A549 (cell line): ENCODE data around the gene RABGAP1L. TPM values are rescaled to one million over a fixed set of nuclear protein-coding genes. Genes with fewer than 3 reads are reported as not detected.
A peak's percentile ranks its signal among the peaks of the same experiment; 100 is the strongest.

Source experiments
- ATAC-seq, 2 experiments: fragments of 200-7000 bp in 1 of 2; fragments of >200 bp in 1 of 2; cut with Nextera tagmentation in 1 of 2; cut with Tn5 transposase in 1 of 2; 3 replicates each; pipeline versions ENCODE4 v1.8.0 to v1.9.1; 2018 to 2020; ENCODE audit warnings: mild to moderate bottlenecking in 1 of 2, moderate library complexity in 1 of 2
- CTCF ChIA-PET: fragments of 300-600 bp; sonication (Branson Sonifier 250); formaldehyde crosslinking; extraction: SDS; loops from one replicate; lab custom pipeline; 2021; ENCODE audit warnings: antibody characterized with exemption, inconsistent platforms; lab: Yijun Ruan, JAX
- POLR2A ChIA-PET: fragments of 350-600 bp; formaldehyde crosslinking; extraction: SDS; loops from one replicate; lab custom pipeline; 2021; ENCODE audit warnings: antibody characterized with exemption, inconsistent platforms; lab: Yijun Ruan, JAX
- DNase-seq, 2 experiments: peaks; one replicate each; pipeline versions ENCODE4 v3.0.0 to v3.0.0-alpha.2; 2011 to 2016; ENCODE audit warnings: low read depth in 1 of 2, low spot score in 1 of 2
- FAIRE-seq: peaks from 2 replicates; lab custom pipeline; 2011; peaks lifted over from hg19 to GRCh38; lab: Jason Lieb, UNC
- H3K27ac ChIP-seq, 2 experiments: fragments of >200 bp; sonication (Bioruptor Twin); formaldehyde crosslinking; 3 replicates each; pipeline ENCODE4 v1.5.1; 2016 to 2017
- H3K4me1 ChIP-seq: fragments of >200 bp; sonication (Bioruptor Twin); formaldehyde crosslinking; 3 replicates; pipeline ENCODE4 v1.6.1; 2016
- H3K4me2 ChIP-seq: fragments of >200 bp; sonication (Bioruptor Twin); formaldehyde crosslinking; 3 replicates; pipeline ENCODE4 v1.6.1; 2016
- H3K4me3 ChIP-seq: fragments of >200 bp; sonication (Bioruptor Twin); formaldehyde crosslinking; 3 replicates; pipeline ENCODE4 v1.5.1; 2016
- H3K9me3 ChIP-seq: fragments of >200 bp; sonication (Bioruptor Twin); formaldehyde crosslinking; 3 replicates; pipeline ENCODE4 v1.6.1; 2016
- CHD4 ChIP-seq: fragments of 200-600 bp; sonication (generic); IDR thresholded peaks from 2 replicates; pipeline ENCODE4 v1.6.1; 2016; ENCODE audit warnings: antibody characterized with exemption, mild to moderate bottlenecking, borderline replicate concordance
- HDAC2 ChIP-seq: fragments of 200-600 bp; sonication (generic); IDR thresholded peaks from 2 replicates; pipeline ENCODE4 v1.6.1; 2016
- HOXA7 ChIP-seq: fragments of 250-450 bp; sonication (Bioruptor Pico); IDR thresholded peaks from 2 replicates; pipeline ENCODE4 v1.5.0; 2020; ENCODE audit warnings: mild to moderate bottlenecking, moderate library complexity
- HOXB5 ChIP-seq: fragments of 250-450 bp; sonication (Bioruptor Pico); IDR thresholded peaks from 2 replicates; pipeline ENCODE4 v1.5.0; 2020; ENCODE audit warnings: mild to moderate bottlenecking, moderate library complexity
- JUNB ChIP-seq: fragments of >200 bp; sonication (Bioruptor Twin); formaldehyde crosslinking; IDR thresholded peaks from 2 replicates; pipeline ENCODE4 v1.6.1; 2016
- KDM5A ChIP-seq: fragments of 200-600 bp; sonication (generic); IDR thresholded peaks from 2 replicates; pipeline ENCODE4 v1.6.1; 2016; ENCODE audit warnings: antibody characterized with exemption, mild to moderate bottlenecking
- MAFK ChIP-seq: fragments of 450-650 bp; IDR thresholded peaks from 2 replicates; pipeline ENCODE4 v1.6.1; 2014; ENCODE audit not compliant: partially characterized antibody
- NPAS2 ChIP-seq: fragments of 250-450 bp; sonication (Bioruptor Pico); IDR thresholded peaks from 2 replicates; pipeline ENCODE4 v1.8.0; 2022; ENCODE audit warnings: mild to moderate bottlenecking, moderate library complexity, borderline replicate concordance
- NR3C1 ChIP-seq: fragments of >200 bp; sonication (Bioruptor Twin); formaldehyde crosslinking; IDR thresholded peaks from 3 replicates; pipeline ENCODE4 v1.6.1; 2017
- POLR2A ChIP-seq: IDR thresholded peaks from 2 replicates; pipeline ENCODE4 v1.6.1; 2012; ENCODE audit warnings: mild to moderate bottlenecking, low read length
- POLR2AphosphoS2 ChIP-seq: conservative IDR thresholded peaks from 2 replicates; pipeline ENCODE4 v1.6.1; 2012; ENCODE audit warnings: low read length, improper control_type of control experiment, inconsistent platforms
- RAD21 ChIP-seq, 2 experiments: fragments of >200 bp in 1 of 2; sonication (Bioruptor Twin) in 1 of 2; formaldehyde crosslinking in 1 of 2; IDR thresholded peaks in 1 of 2; conservative IDR thresholded peaks in 1 of 2; 2 replicates in 1 of 2; 3 replicates in 1 of 2; pipeline ENCODE4 v1.6.1; 2012 to 2018; ENCODE audit warnings: inconsistent platforms in 1 of 2
- RARB ChIP-seq: fragments of 250-450 bp; sonication (Bioruptor Pico); IDR thresholded peaks from 2 replicates; pipeline ENCODE4 v1.8.0; 2021; ENCODE audit warnings: mild to moderate bottlenecking, moderate library complexity
- RNF2 ChIP-seq: fragments of 200-600 bp; sonication (generic); IDR thresholded peaks from 2 replicates; pipeline ENCODE4 v1.6.1; 2016; ENCODE audit warnings: low read depth, mild to moderate bottlenecking, antibody characterized with exemption, moderate library complexity, borderline replicate concordance
- SMC3 ChIP-seq: fragments of >200 bp; sonication (Bioruptor Twin); formaldehyde crosslinking; IDR thresholded peaks from 3 replicates; pipeline ENCODE4 v1.6.1; 2018; ENCODE audit warnings: inconsistent platforms
- ZSCAN20 ChIP-seq: fragments of 250-450 bp; sonication (Bioruptor Pico); IDR thresholded peaks from 2 replicates; pipeline ENCODE4 v1.8.0; 2022; ENCODE audit warnings: mild to moderate bottlenecking, moderate library complexity
- whole genome bisulfite sequencing: methylation state at CpG from one replicate; pipeline ENCODE4 v1.1.6; 2017; ENCODE audit errors: missing lambda C conversion rate; 5-methylcytosine and 5-hydroxymethylcytosine counted together
- polyA plus RNA-seq, 4 experiments: library from polyadenylated mRNA; depleted of rRNA in 3 of 4; stranded (reverse); fragments of >200 nt; fragmentation: RNase III in 1 of 4; extraction: RNeasy Plus Mini Kit Qiagen cat#74134 plus additional on column Dnase treatment in 1 of 4; gene quantifications; 2 replicates in 3 of 4; 3 replicates in 1 of 4; pipeline ENCODE4 v1.2.3, GENCODE V29; 2011 to 2017
- TF ChIP-seq, protein P1 (sequence below): fragments of >200 bp; sonication (Bioruptor Twin); formaldehyde crosslinking; IDR thresholded peaks from 3 replicates; pipeline ENCODE4 v1.5.1; 2016
- TF ChIP-seq, protein P2 (sequence below): fragments of 250-450 bp; sonication (Bioruptor Pico); IDR thresholded peaks from 2 replicates; pipeline ENCODE4 v1.5.0; 2020; ENCODE audit warnings: low read depth, mild to moderate bottlenecking, moderate library complexity
- TF ChIP-seq, protein P3 (sequence below): fragments of 450-650 bp; IDR thresholded peaks from 2 replicates; pipeline ENCODE4 v1.6.1; 2014; ENCODE audit warnings: antibody characterized with exemption
- TF ChIP-seq, protein P4 (sequence below): fragments of 150-350 bp; IDR thresholded peaks from 2 replicates; pipeline ENCODE4 v1.6.1; 2014; ENCODE audit warnings: low read depth, mild to moderate bottlenecking, low read length

The RABGAP1L gene
- polyA plus RNA-seq, 2 of the 4 experiments (the other 2 are of a cell fraction) = 8.2 to 18.6 TPM

DNA sequence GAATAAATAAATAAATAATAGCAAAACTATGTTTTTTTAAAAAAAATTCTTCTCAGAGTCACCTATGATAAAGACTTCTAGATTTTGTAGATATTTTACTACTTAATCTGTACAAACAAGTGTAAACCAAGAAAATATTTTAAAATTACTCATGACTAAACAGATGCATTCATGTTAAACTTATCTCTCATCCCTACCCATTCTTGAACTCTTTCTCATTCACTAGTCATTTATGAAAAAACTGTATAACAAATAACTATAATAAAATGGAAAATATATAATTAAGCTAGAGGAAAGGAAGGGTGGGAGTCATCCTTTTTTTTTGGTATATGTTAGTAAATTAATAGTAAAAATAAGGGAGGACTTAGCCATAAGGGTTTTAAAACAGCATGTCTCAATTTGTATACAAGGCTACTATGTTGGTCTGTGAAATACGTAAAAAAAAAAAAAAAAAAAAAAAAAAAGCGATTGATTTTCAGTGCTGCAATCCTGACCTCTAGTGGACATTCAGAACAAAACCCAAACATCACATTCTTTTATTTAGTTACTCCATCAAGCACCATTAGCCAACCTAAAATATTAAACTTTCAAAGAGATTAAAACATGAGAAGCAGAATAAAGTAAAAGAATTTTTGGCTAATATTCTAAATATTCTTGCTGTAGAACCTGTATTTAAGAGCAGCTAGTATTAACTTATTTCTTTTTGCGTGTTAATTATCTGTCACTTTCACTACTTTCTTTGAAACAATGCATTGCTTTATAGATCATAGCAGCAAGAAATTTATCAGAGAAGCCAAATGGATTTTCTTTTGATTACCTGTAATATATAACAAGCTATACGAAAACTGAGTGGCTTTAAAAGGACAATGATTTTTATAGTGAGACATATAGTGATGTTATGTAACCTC is 584.6 kb downstream of the RABGAP1L start:
- Histone ChIP-seq H3K4me3 (no peak overlapping the region), H3K9me3 (no peaks in the 10 kb centered on the region), H3K4me1 (no peaks in the 10 kb centered on the region), H3K27ac (no peak overlapping the region), H3K4me2 (no peak overlapping the region)
- FAIRE-seq (no peak), ATAC-seq (peak in 1 of 2 experiments; percentile 46; a peak in 3 of 6 replicates), DNase-seq (peak; percentile 16 to 42)
- WGBS = 13% methylated on average over 4 of the region's 4 CpGs
- CTCF ChIA-PET = interaction anchor here (0.6 to 7.8 kb wide), 19 partner anchors 8 to 667 kb away, joined by 3 to 70 read pairs (median 3); no protein-coding TSS in a partner anchor
- TF ChIP-seq, protein P1, sequence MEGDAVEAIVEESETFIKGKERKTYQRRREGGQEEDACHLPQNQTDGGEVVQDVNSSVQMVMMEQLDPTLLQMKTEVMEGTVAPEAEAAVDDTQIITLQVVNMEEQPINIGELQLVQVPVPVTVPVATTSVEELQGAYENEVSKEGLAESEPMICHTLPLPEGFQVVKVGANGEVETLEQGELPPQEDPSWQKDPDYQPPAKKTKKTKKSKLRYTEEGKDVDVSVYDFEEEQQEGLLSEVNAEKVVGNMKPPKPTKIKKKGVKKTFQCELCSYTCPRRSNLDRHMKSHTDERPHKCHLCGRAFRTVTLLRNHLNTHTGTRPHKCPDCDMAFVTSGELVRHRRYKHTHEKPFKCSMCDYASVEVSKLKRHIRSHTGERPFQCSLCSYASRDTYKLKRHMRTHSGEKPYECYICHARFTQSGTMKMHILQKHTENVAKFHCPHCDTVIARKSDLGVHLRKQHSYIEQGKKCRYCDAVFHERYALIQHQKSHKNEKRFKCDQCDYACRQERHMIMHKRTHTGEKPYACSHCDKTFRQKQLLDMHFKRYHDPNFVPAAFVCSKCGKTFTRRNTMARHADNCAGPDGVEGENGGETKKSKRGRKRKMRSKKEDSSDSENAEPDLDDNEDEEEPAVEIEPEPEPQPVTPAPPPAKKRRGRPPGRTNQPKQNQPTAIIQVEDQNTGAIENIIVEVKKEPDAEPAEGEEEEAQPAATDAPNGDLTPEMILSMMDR = peak; percentile 88
- TF ChIP-seq SMC3 (peak; percentile 63), HDAC2 (no peak), RAD21 (conservative IDR thresholded peaks at IDR 0.05 in 1 of 2, IDR thresholded peaks at IDR 0.05 in 1 of 2) (peak; percentile 72 to 80)
- TF ChIP-seq, protein P2, sequence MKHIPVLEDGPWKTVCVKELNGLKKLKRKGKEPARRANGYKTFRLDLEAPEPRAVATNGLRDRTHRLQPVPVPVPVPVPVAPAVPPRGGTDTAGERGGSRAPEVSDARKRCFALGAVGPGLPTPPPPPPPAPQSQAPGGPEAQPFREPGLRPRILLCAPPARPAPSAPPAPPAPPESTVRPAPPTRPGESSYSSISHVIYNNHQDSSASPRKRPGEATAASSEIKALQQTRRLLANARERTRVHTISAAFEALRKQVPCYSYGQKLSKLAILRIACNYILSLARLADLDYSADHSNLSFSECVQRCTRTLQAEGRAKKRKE = no peak
- POLR2A ChIA-PET = no interaction called here

DNA sequence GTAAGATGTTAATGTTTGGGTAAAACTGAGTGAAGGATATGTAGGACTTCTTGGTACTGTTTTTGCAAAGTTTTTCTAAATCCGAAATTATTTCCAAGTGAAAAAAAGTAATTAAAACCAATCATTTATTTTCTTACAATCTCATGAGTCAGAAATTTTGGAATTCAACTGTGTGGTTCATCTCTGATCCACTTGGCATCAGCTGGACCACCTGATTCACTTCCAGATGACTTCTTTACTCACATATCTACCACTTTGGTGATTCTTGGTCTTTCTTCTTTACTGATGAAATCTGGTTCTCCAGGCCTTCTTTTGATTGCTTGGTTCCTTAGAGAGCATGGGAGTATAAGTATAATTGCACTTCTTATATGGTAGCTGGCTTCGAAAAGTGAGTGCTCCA is 585.6 kb downstream of the RABGAP1L start:
- TF ChIP-seq RARB (CRISPR knock-in tag) (no peak), HOXB5 (CRISPR knock-in tag) (no peak), NR3C1 (no peak), ZSCAN20 (no peak), MAFK (no peak), JUNB (no peak), CHD4 (no peak), POLR2A (no peak), POLR2AphosphoS2 (no peak), HDAC2 (no peak), RNF2 (no peak), HOXA7 (no peak), KDM5A (no peak), NPAS2 (CRISPR knock-in tag) (no peak), SMC3 (no peak)
- TF ChIP-seq, protein P3, sequence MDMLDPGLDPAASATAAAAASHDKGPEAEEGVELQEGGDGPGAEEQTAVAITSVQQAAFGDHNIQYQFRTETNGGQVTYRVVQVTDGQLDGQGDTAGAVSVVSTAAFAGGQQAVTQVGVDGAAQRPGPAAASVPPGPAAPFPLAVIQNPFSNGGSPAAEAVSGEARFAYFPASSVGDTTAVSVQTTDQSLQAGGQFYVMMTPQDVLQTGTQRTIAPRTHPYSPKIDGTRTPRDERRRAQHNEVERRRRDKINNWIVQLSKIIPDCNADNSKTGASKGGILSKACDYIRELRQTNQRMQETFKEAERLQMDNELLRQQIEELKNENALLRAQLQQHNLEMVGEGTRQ = no peak
- TF ChIP-seq, protein P4, sequence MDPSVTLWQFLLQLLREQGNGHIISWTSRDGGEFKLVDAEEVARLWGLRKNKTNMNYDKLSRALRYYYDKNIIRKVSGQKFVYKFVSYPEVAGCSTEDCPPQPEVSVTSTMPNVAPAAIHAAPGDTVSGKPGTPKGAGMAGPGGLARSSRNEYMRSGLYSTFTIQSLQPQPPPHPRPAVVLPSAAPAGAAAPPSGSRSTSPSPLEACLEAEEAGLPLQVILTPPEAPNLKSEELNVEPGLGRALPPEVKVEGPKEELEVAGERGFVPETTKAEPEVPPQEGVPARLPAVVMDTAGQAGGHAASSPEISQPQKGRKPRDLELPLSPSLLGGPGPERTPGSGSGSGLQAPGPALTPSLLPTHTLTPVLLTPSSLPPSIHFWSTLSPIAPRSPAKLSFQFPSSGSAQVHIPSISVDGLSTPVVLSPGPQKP = no peak
- Histone ChIP-seq H3K4me3 (no peak overlapping the region), H3K4me2 (no peak overlapping the region), H3K4me1 (no peaks in the 10 kb centered on the region), H3K9me3 (no peaks in the 10 kb centered on the region), H3K27ac (no peak overlapping the region)
- 39% methylated on average over 2 of the region's 2 CpGs for WGBS
- FAIRE-seq (no peak), ATAC-seq (no peak), DNase-seq (no peak)
- POLR2A ChIA-PET = interaction anchor here (1.0 kb wide), 1 partner anchor 482 kb away, joined by 3 read pairs; no protein-coding TSS in a partner anchor
- CTCF ChIA-PET = interaction anchor here (0.6 to 7.8 kb wide), 6 partner anchors 9 to 486 kb away, joined by 3 to 70 read pairs (median 6); no protein-coding TSS in a partner anchor
